ENCODE measurements around the gene ST8SIA2.

Gene ST8SIA2

GRCh38 chr15:92499731-92500530, 106.2 kb downstream of the ST8SIA2 start:
- DNase-seq: no peak

GRCh38 chr15:92502336-92502735, 108.7 kb downstream of the ST8SIA2 start:
- no peak for DNase-seq

GRCh38 chr15:92502930-92503857, 109.5 kb downstream of the ST8SIA2 start:
- no peak for DNase-seq

GRCh38 chr15:92503889-92504288, 110.2 kb downstream of the ST8SIA2 start:
- no peak for DNase-seq

GRCh38 chr15:92505611-92506010, 111.9 kb downstream of the ST8SIA2 start:
- no peak for DNase-seq

GRCh38 chr15:92506506-92506905, 112.8 kb downstream of the ST8SIA2 start:
- no peak for DNase-seq

- DNase-seq: no peak
Measured at GRCh38 chr15:92510163-92510882, 116.6 kb downstream of the ST8SIA2 start.
